Gastroesophageal sphincter (tissue), 4 donors: ENCODE results near the gene CENPM. TPM values are rescaled to one million over a fixed set of nuclear protein-coding genes. Genes with fewer than 3 reads are reported as not detected.

Source experiments
- ATAC-seq: fragments of 150-250 bp; one replicate; pipeline ENCODE4 v1.9.1; 2016; ENCODE audit warnings: mild to moderate bottlenecking, moderate library complexity
- H3K27ac ChIP-seq, 4 donors: fragments of 200-600 bp; sonication (generic) in 3 of 4; 1 replicate in 3 of 4; 2 replicates in 1 of 4; pipeline ENCODE4 v1.5.1; 2016 to 2019
- H3K27me3 ChIP-seq: fragments of 200-600 bp; sonication (generic); one replicate; pipeline ENCODE4 v1.5.1; 2019
- H3K36me3 ChIP-seq, 2 donors: fragments of 200-600 bp; sonication (generic); one replicate each; pipeline ENCODE4 v1.5.1; 2019; ENCODE audit warnings: control low read depth in 1 of 2
- H3K4me1 ChIP-seq, 3 donors: fragments of 200-600 bp; sonication (generic); 1 replicate in 2 of 3; 2 replicates in 1 of 3; pipeline ENCODE4 v1.5.1; 2016 to 2019; ENCODE audit warnings: control low read depth in 2 of 3
- H3K4me3 ChIP-seq, 2 donors: fragments of 200-600 bp; sonication (generic); one replicate each; pipeline ENCODE4 v1.5.1; 2019; ENCODE audit warnings: mild to moderate bottlenecking in 1 of 2, moderate library complexity in 1 of 2
- H3K9me3 ChIP-seq, 3 donors: fragments of 200-600 bp; sonication (generic); one replicate each; pipeline ENCODE4 v1.5.1; 2017 to 2019; ENCODE audit warnings: control low read depth in 2 of 3
- CTCF ChIP-seq, 4 experiments: fragments of 200-600 bp in 2 of 4; fragments of 450-650 bp in 2 of 4; sonication (generic) in 1 of 4; IDR thresholded peaks; one replicate each; pipeline ENCODE4 v1.5.1; 2017 to 2019; ENCODE audit warnings: antibody characterized with exemption in 4 of 4, mild to moderate bottlenecking in 2 of 4, moderate library complexity in 2 of 4
- EP300 ChIP-seq: sonication (generic); formaldehyde crosslinking; IDR thresholded peaks from one replicate; pipeline ENCODE4 v1.6.1; 2017; ENCODE audit warnings: antibody characterized with exemption, mild to moderate bottlenecking
- POLR2A ChIP-seq, 2 donors: fragments of 450-650 bp; IDR thresholded peaks; one replicate each; pipeline ENCODE4 v1.6.1; 2017; ENCODE audit warnings: antibody characterized with exemption in 2 of 2, mild to moderate bottlenecking in 2 of 2, moderate library complexity in 1 of 2
- POLR2AphosphoS5 ChIP-seq: sonication (generic); formaldehyde crosslinking; IDR thresholded peaks from one replicate; pipeline ENCODE4 v1.6.1; 2017; ENCODE audit warnings: antibody characterized with exemption
- WGBS, 2 donors: methylation state at CpG; one replicate each; pipeline ENCODE4 v1.1.5; 2018; ENCODE audit warnings: low coverage in 1 of 2; 5-methylcytosine and 5-hydroxymethylcytosine counted together
- total RNA-seq, 4 donors: library from RNA; depleted of rRNA; stranded (reverse); fragments of >200 nt; gene quantifications; one replicate each; pipeline ENCODE4 v1.1.0, GENCODE V29; 2016

The CENPM gene
- total RNA-seq = 1 to 10 TPM in 2 of 4 donors, not detected in 2; 1.9 to 3.4 TPM

GRCh38 chr22:41946629-41947423, at the start of gene CENPM:
TSS of gene CENPM (minus strand) at chr22:41947152. CDS start at chr22:41947076, 76 bp downstream.
- H3K9me3 ChIP-seq = no peaks in the 10 kb centered on the region
- WGBS, 2 donors = 2 to 6% methylated on average over 14 to 15 of the region's 56 CpGs
- H3K27me3 ChIP-seq = peaks cover 10% of the 10 kb centered on the region
- H3K36me3 ChIP-seq = no peaks in the 10 kb centered on the region
- ATAC-seq = peak; percentile 99
- H3K27ac ChIP-seq = peak within 1 kb of the TSS in 3 of 4 donors; percentile 66 to 74 (median 68)
- H3K4me1 ChIP-seq = peaks cover 0 to 20% (median 5%) of the 10 kb centered on the region in 3 donors
- TF ChIP-seq POLR2A (IDR thresholded peaks at IDR 0.05) (no peak), POLR2AphosphoS5 (peak; percentile 19), CTCF (IDR thresholded peaks at IDR 0.05) (no peak), EP300 (no peak)
- peak within 1 kb of the TSS; percentile 49 to 73 for H3K4me3 ChIP-seq

- ATAC-seq = no peak
- no peaks in the 10 kb centered on the region for H3K9me3 ChIP-seq
- WGBS, 2 donors = 54 to 83% methylated on average over 3 of the region's 3 CpGs
- H3K4me1 ChIP-seq = peaks cover 0 to 15% (median 0%) of the 10 kb centered on the region in 3 donors
- H3K27me3 ChIP-seq = peaks cover 9% of the 10 kb centered on the region
- no peak for TF ChIP-seq POLR2A (IDR thresholded peaks at IDR 0.05)
- TF ChIP-seq POLR2AphosphoS5 = no peak
- TF ChIP-seq EP300 = no peak
- TF ChIP-seq CTCF (IDR thresholded peaks at IDR 0.05) = no peak
- H3K4me3 ChIP-seq = no peak overlapping the region
- H3K27ac ChIP-seq = no peak overlapping the region
- H3K36me3 ChIP-seq = no peaks in the 10 kb centered on the region
Observed at GRCh38 chr22:41995211-41995610, 48.3 kb upstream of the CENPM start.

GRCh38 chr22:41992496-41992895, 45.5 kb upstream of the CENPM start:
- Histone ChIP-seq H3K36me3 (no peaks in the 10 kb centered on the region), H3K27me3 (peaks cover 5% of the 10 kb centered on the region), H3K4me3 (no peak overlapping the region), H3K9me3 (no peaks in the 10 kb centered on the region), H3K4me1 (no peaks in the 10 kb centered on the region), H3K27ac (no peak overlapping the region)
- WGBS, 2 donors = 91 to 100% methylated on average over 3 to 5 of the region's 5 CpGs
- ATAC-seq = no peak
- no peak for TF ChIP-seq EP300
- TF ChIP-seq POLR2A (IDR thresholded peaks at IDR 0.05) = no peak
- no peak for TF ChIP-seq POLR2AphosphoS5
- no peak for TF ChIP-seq CTCF (IDR thresholded peaks at IDR 0.05)

- 90 to 100% methylated on average over 2 to 5 of the region's 7 CpGs for WGBS, 2 donors
- Histone ChIP-seq H3K36me3 (no peaks in the 10 kb centered on the region), H3K27me3 (peaks cover 5% of the 10 kb centered on the region), H3K9me3 (no peaks in the 10 kb centered on the region), H3K4me1 (no peaks in the 10 kb centered on the region), H3K4me3 (no peak overlapping the region), H3K27ac (no peak overlapping the region)
- ATAC-seq = no peak
- TF ChIP-seq CTCF (IDR thresholded peaks at IDR 0.05) = no peak
- no peak for TF ChIP-seq POLR2A (IDR thresholded peaks at IDR 0.05)
- TF ChIP-seq POLR2AphosphoS5 = no peak
- no peak for TF ChIP-seq EP300
Observed at GRCh38 chr22:41991111-41991510, 44.2 kb upstream of the CENPM start.

GRCh38 chr22:41989246-41989645, 42.3 kb upstream of the CENPM start:
- Histone ChIP-seq H3K27me3 (peaks cover 5% of the 10 kb centered on the region), H3K9me3 (no peaks in the 10 kb centered on the region), H3K4me3 (no peak overlapping the region), H3K4me1 (no peaks in the 10 kb centered on the region), H3K27ac (no peak overlapping the region), H3K36me3 (no peaks in the 10 kb centered on the region)
- no peak for TF ChIP-seq POLR2A (IDR thresholded peaks at IDR 0.05)
- no peak for TF ChIP-seq POLR2AphosphoS5
- TF ChIP-seq EP300 = no peak
- no peak for TF ChIP-seq CTCF (IDR thresholded peaks at IDR 0.05)
- 60 to 68% methylated on average over 4 of the region's 4 CpGs for WGBS, 2 donors
- no peak for ATAC-seq
